Epithelial cell of prostate (primary cell): ENCODE results near the gene AP1S1.
"Not testable (repeated sequence)": the region's sequence is repeated elsewhere in the genome, so short reads cannot be mapped to it uniquely, and the experiment has no call there.

Source experiments
- DNase-seq: peaks from one replicate; pipeline ENCODE4 v3.0.0-alpha.2; 2011; ENCODE audit warnings: low read depth, low spot score
- H3K27ac ChIP-seq: fragments of 450-650 bp; 2 replicates; pipeline ENCODE4 v1.5.1; 2017; ENCODE audit warnings: mild to moderate bottlenecking

The AP1S1 gene

GRCh38 chr7:101124376-101125056, 29.8 kb upstream of the AP1S1 start:
- no peak for DNase-seq

GRCh38 chr7:101125989-101126650, 28.2 kb upstream of the AP1S1 start:
- DNase-seq = peak; percentile 70
- H3K27ac ChIP-seq = peak overlapping the region; percentile 81

More at GRCh38 chr7:101124376-101125056, 29.8 kb upstream of the AP1S1 start:
- H3K27ac ChIP-seq = peak overlapping the region; percentile 32

GRCh38 chr7:101126651-101127459, 27.4 kb upstream of the AP1S1 start, which contains the start of gene SERPINE1:
TSS of gene SERPINE1 (plus strand) at chr7:101127104. CDS start at chr7:101128394, 1,290 bp downstream.
- peak; percentile 100 for DNase-seq
- H3K27ac ChIP-seq = peak within 1 kb of the TSS; percentile 81

DNA sequence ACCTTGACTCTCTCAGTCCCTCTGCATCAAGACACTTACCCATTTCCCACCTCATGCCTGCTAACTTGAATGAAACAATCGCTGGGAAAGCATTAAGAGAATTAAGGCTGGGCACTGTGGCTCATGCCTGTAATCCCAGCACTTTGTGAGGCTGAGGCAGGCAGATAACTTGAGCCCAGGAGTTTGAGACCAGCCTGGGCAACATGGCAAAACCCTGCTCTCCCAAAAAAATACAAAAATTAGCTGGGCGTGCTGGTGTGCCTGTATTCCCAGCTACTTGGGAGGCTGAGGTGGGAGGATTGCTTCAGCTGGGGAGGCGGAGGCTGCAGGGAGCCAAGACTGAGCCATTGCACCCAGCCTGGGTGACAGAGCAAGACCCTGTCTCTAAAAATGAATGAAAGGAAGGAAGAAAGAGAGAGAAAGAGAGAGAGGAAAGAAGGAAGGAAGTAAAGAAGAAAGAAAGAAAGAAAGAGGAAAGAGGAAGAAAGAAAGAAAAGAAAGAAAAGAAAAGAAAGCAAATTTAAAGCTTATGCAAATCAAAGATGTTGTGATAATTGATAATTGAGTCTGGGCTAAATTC, 26.7 kb upstream of the AP1S1 start:
- peak overlapping the region; percentile 81 for H3K27ac ChIP-seq
- DNase-seq = no peak

DNA sequence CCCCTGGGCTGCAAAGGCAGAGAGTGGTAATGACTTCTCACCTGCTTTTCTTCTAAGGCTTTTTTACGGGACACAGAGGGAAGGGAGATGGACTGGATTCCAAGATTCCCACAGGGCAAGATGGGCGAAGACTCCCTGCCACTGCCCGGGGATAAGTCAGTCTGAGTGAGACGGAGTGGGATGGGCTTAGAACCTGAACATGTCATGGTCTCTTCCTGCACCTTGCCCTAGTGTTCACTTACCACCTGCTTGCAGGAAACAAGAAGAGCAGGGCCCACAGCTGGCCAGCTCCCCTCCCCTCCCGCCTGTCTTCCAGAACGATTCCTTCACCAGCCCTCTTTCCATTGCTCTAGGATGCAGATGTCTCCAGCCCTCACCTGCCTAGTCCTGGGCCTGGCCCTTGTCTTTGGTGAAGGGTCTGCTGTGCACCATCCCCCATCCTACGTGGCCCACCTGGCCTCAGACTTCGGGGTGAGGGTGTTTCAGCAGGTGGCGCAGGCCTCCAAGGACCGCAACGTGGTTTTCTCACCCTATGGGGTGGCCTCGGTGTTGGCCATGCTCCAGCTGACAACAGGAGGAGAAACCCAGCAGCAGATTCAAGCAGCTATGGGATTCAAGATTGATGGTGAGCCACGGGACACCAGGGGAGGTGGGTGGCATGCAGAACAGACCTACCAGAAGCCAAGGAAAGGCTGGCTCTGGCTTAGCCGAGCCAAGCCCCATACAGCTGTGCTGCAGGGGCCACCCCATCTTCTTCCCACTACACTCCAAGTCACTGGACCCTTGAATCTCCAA, 26.0 kb upstream of the AP1S1 start:
- no peak for DNase-seq
- peak overlapping the region; percentile 81 for H3K27ac ChIP-seq

- DNase-seq = no peak
These were observed 24.6 kb upstream of the AP1S1 start for GRCh38 chr7:101129603-101130117.

GRCh38 chr7:101132626-101133600, 21.4 kb upstream of the AP1S1 start:
- H3K27ac ChIP-seq = peak overlapping the region; percentile 92
- DNase-seq = not testable (repeated sequence)

More at GRCh38 chr7:101129603-101130117, 24.6 kb upstream of the AP1S1 start:
- H3K27ac ChIP-seq = peak overlapping the region; percentile 81

- peak overlapping the region; percentile 92 for H3K27ac ChIP-seq
- DNase-seq = no peak
These were observed 20.5 kb upstream of the AP1S1 start for GRCh38 chr7:101133621-101134398.

DNA sequence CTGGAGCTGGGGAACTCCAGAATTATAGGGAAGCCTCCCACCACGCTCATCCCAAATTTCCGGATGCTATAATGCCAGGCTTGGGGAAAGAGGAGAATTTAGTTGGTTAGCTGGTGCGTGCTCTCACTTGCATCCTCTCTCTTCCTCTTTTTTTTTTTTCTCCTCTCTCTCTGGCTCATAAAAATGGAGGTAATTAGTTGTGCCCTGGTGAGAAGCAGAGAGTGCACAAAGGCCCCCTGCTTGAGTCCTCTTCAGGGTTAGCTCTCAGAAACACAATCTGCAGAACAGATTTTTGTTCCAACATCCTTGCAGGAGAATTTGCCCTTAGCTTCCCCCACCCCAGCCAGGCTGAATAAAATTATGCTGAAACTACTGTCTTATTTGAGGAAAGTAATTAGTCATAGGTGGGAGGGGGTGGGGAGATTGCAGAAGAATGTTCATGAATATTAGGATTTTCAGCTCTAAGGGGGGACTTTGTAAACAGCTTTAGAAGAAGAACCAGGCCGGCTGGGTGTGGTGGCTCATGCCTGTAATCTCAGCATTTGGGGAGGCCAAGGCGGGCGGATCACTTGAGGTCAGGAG, 19.8 kb upstream of the AP1S1 start:
- DNase-seq = no peak
- H3K27ac ChIP-seq = peak overlapping the region; percentile 92

- no peak for DNase-seq
- peak overlapping the region; percentile 92 for H3K27ac ChIP-seq
These were observed 16.5 kb upstream of the AP1S1 start for GRCh38 chr7:101137651-101138212.

GRCh38 chr7:101138213-101138870, 15.9 kb upstream of the AP1S1 start:
- peak; percentile 86 for DNase-seq
- peak overlapping the region; percentile 92 for H3K27ac ChIP-seq

DNA sequence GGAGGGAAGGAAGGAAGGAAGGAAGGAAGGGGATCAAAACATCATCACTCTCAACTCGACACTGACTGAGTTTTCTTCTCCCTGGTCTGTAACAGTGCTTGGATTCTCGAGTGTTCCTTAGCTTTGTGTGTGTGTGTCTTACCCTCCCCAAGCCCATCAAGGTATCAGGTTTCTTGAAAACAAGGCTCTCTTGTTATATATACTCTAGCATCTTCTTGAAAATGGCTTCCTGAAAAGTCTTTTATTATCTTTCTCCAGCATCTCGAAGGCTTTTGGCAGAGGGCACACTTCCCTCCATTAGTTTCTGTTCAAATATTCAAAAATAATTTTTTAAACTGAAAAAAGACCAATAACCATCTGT, 14.0 kb upstream of the AP1S1 start:
- peak overlapping the region; percentile 92 for H3K27ac ChIP-seq
- no peak for DNase-seq

DNA sequence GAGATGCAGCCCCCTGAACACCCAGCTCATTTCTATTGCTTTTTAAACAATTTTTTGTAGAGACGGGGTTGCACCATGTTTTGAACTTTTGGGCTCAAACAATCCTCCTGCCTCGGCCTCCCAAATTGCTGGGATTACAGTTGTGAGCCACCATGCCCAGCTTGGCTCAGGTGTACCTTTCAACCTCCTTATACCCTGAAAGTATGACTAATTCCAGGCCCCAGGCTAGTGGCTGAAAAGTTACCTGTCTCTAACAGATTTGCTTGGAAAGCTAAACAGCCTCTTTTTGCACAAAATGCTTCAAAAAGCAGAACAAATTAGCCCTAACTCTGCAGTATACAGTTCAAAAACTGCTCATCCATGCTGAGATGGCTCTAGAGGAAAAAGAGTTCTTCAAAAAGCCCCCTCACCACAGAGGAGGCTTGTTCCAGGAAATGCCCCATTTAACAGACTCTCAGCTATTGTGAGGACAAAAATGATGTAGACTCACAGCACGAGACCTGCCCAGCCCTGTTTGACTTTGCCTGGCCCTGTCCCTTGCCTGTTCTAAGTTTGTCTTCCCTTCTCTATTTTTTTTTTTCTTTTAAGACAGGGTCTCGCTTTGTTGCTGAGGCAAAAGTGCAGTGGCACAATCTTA, 13.4 kb upstream of the AP1S1 start:
- DNase-seq = no peak
- H3K27ac ChIP-seq = peak overlapping the region; percentile 92

GRCh38 chr7:101151908-101152651, 2.2 kb upstream of the AP1S1 start:
- no peak for DNase-seq
- no peak overlapping the region for H3K27ac ChIP-seq

GRCh38 chr7:101154693-101155102, 422 bp downstream of the AP1S1 start:
- H3K27ac ChIP-seq = peak overlapping the region; percentile 72
- no peak for DNase-seq
